ENCODE data around the gene ARF5. TPM values are rescaled to one million over a fixed set of nuclear protein-coding genes. Genes with fewer than 3 reads are reported as not detected.

ARF5 gene
- total RNA-seq (2021; fragmentation: NEBNext Ultra II Directional; extraction: Animal tissue kit (Norgen Biotek cat#: 25700)): 154 and 159 TPM in 2 replicates
- polyA plus RNA-seq (2011; rRNA removed): 579 and 614 TPM in 2 replicates
- polyA plus RNA-seq (2011; cell fraction: cytosol; rRNA removed): 391 TPM
- 278 TPM for polyA plus RNA-seq (2011; cell fraction: nucleus; rRNA removed)
- polyA plus RNA-seq (2012, experiment 1 of 2): 185 to 246 TPM (median 218 TPM) in 4 replicates
- 258 TPM for polyA plus RNA-seq (2012, experiment 2 of 2)
- 109 TPM for polyA plus RNA-seq (2013, experiment 1 of 2)
- 113 TPM for polyA plus RNA-seq (2013, experiment 2 of 2)
- polyA minus RNA-seq (2011; rRNA and poly(A)+ RNA removed): 72.4 and 83.6 TPM in 2 replicates
- 73.8 TPM for polyA minus RNA-seq (2011; cell fraction: cytosol; rRNA and poly(A)+ RNA removed)
- polyA minus RNA-seq (2011; cell fraction: nucleus; rRNA and poly(A)+ RNA removed): 70.7 TPM
- long read RNA-seq, experiment 1, transcript ARF5-201 (6 exons, 1,103 nt): major isoform, 100 of 170 reads
- long read RNA-seq, experiment 1, partial matches to known transcripts: 61 of 170 reads
- long read RNA-seq, experiment 1, other reads (novel, unspliced or antisense): 9 of 170 reads
- long read RNA-seq, experiment 2, transcript ARF5-201 (6 exons, 1,103 nt): major isoform, 113 of 116 reads
- long read RNA-seq, experiment 2, partial matches to known transcripts: 1 of 116 reads
- long read RNA-seq, experiment 2, other reads (novel, unspliced or antisense): 2 of 116 reads

GRCh38 chr7:127588019-127588696, at the start of gene ARF5:
Gene ARF5, plus strand, starts transcription at chr7:127588411. Its CDS starts 88 bp downstream, at chr7:127588499.
- Histone ChIP-seq H3K27ac (ENCODE audit: low read depth, low read length) (peak within 1 kb of the TSS; percentile 91), H3K9ac (replicated peaks in 1 of 4; ENCODE audit: extremely low read depth in 1 of 4, low read depth in 3 of 4, low read length in 3 of 4) (peak within 1 kb of the TSS; percentile 75 to 93 (median 90)), H3K36me3 (ENCODE audit: control insufficient read depth in 2 of 4, insufficient read depth in 4 of 4, low read length in 3 of 4) (peaks cover 5 to 15% (median 13%) of the 10 kb centered on the region in 4 experiments), H3K9me3 (ENCODE audit: insufficient read depth in 2 of 2, low read depth in 1 of 2, low read length in 1 of 2) (no peaks in the 10 kb centered on the region), H2BK120ac (replicated peaks; ENCODE audit: low read depth, low read length) (no peak within 1 kb of the TSS), H2BK15ac (ENCODE audit: low read length) (no peak within 1 kb of the TSS; the same call in 1 of the 2 replicates), H3K4me3 (ENCODE audit: extremely low read depth in 1 of 4, insufficient read depth in 2 of 4, low read depth in 3 of 4, low read length in 4 of 4) (peak within 1 kb of the TSS; percentile 65 to 92 (median 88)), H4K8ac (ENCODE audit: extremely low read depth, insufficient read depth, low read length) (peak within 1 kb of the TSS; percentile 97), H2BK20ac (ENCODE audit: low read length) (no peak within 1 kb of the TSS), H4K91ac (replicated peaks; ENCODE audit: insufficient read length, low read length) (peak within 1 kb of the TSS; percentile 15), H3K18ac (ENCODE audit: extremely low read depth, low read length) (peak within 1 kb of the TSS; percentile 44; the same call in 1 of the 2 replicates), H3K23me2 (ENCODE audit: low read depth, low read length) (peaks cover 10% of the 10 kb centered on the region), H4K20me1 (replicated peaks in 1 of 2; ENCODE audit: control insufficient read depth in 1 of 2, insufficient read depth in 2 of 2, low read length in 2 of 2) (peaks cover 4 to 14% of the 10 kb centered on the region in 2 experiments), H2BK12ac (ENCODE audit: low read depth, low read length) (peak within 1 kb of the TSS; percentile 68; the same call in 1 of the 2 replicates), H3K4ac (replicated peaks; ENCODE audit: insufficient read length, low read depth, low read length) (no peak within 1 kb of the TSS), H3K4me1 (replicated peaks in 1 of 4; ENCODE audit: control insufficient read depth in 3 of 4, insufficient read depth in 4 of 4, low read length in 3 of 4) (peaks cover 6 to 18% (median 8%) of the 10 kb centered on the region in 4 experiments), H2AK5ac (ENCODE audit: low read depth, low read length) (no peak within 1 kb of the TSS), H2BK5ac (ENCODE audit: low read depth, low read length) (peak within 1 kb of the TSS; percentile 28; the same call in 1 of the 2 replicates), H3K4me2 (ENCODE audit: insufficient read depth in 1 of 2, low read depth in 2 of 2, low read length in 2 of 2) (peak within 1 kb of the TSS; percentile 90 to 95), H3K23ac (ENCODE audit: insufficient read length) (no peak within 1 kb of the TSS), H4K5ac (ENCODE audit: insufficient read length, low read depth, low read length) (peak within 1 kb of the TSS; percentile 43), H2AFZ (ENCODE audit: low read length) (peak within 1 kb of the TSS; percentile 94), H3K14ac (ENCODE audit: insufficient read length) (no peak within 1 kb of the TSS), H3K79me2 (ENCODE audit: control insufficient read depth in 1 of 2, insufficient read depth in 2 of 2, low read length in 2 of 2) (peaks cover 0 to 17% of the 10 kb centered on the region in 2 experiments; a peak in 1 of 4 replicates), H3K27me3 (replicated peaks in 1 of 4; ENCODE audit: control insufficient read depth in 3 of 4, extremely low read depth in 1 of 4, insufficient read depth in 3 of 4, low read length in 3 of 4) (peaks cover 5 to 23% (median 22%) of the 10 kb centered on the region in 4 experiments), H3K79me1 (ENCODE audit: low read depth, low read length) (peaks cover 8% of the 10 kb centered on the region; the same call in 1 of the 2 replicates), H3K56ac (replicated peaks; ENCODE audit: insufficient read length, low read depth, low read length) (no peak within 1 kb of the TSS)
- DNase-seq (ENCODE audit: low read depth in 1 of 2, low spot score in 2 of 2) (peak; percentile 57 to 94), FAIRE-seq (no peak)
- ChIA-PET POLR2A (ENCODE audit: partially characterized antibody) (interaction anchor here (0.9 to 1.9 kb wide), 4 partner anchors 32 to 239 kb away, joined by 3 to 7 read pairs (median 4); no protein-coding TSS in a partner anchor), CTCF (ENCODE audit: partially characterized antibody) (interaction anchor here (0.6 to 8.1 kb wide), 19 partner anchors 10 to 446 kb away, joined by 3 to 55 read pairs (median 3); partner anchors contain the start of gene SND1)
- 2% methylated on average over 39 of the region's 77 CpGs; no CpG with 5 or more reads in 1 of the 2 experiments for WGBS, 2 experiments (ENCODE audit: extremely low coverage in 1 of 2, insufficient coverage in 1 of 2, insufficient read length in 1 of 2, insufficient replicate concordance in 2 of 2, low coverage in 1 of 2, low lambda C conversion rate in 2 of 2, missing lambda C conversion rate in 1 of 2)
- TF ChIP-seq NANOG (IDR thresholded peaks at IDR 0.05; ENCODE audit: insufficient read depth, low read depth, low read length, poor library complexity, severe bottlenecking): no peak
- no peak; the same call in 1 of the 2 replicates for TF ChIP-seq SP4 (IDR thresholded peaks at IDR 0.05; ENCODE audit: low read length)
- no peak for TF ChIP-seq BCL11A (IDR thresholded peaks at IDR 0.05; ENCODE audit: low read depth in 2 of 2, low read length in 2 of 2)
- 0 out of 2 replicates have a peak, but pooled peaks have one; percentile 38 for TF ChIP-seq SRF (IDR thresholded peaks at IDR 0.05; ENCODE audit: low read depth, low read length)
- no peak for TF ChIP-seq NRF1 (IDR thresholded peaks at IDR 0.05; ENCODE audit: low read depth, low read length)
- no peak for TF ChIP-seq BRCA1 (IDR thresholded peaks at IDR 0.05; ENCODE audit: low read depth, low read length)
- TF ChIP-seq SP1 (IDR thresholded peaks at IDR 0.05; ENCODE audit: low read depth, low read length): no peak
- no peak for TF ChIP-seq SUZ12 (IDR thresholded peaks at IDR 0.05; ENCODE audit: low read length)
- no peak for TF ChIP-seq TEAD4 (IDR thresholded peaks at IDR 0.05; ENCODE audit: low read depth, low read length)
